Fibroblast of skin of right biceps (primary cell): Measurements from ENCODE around the gene AGRN.
"Not testable (repeated sequence)": the region's sequence is repeated elsewhere in the genome, so short reads cannot be mapped to it uniquely, and the experiment has no call there.

Source experiments
- DNase-seq: peaks from one replicate; pipeline ENCODE4 v3.0.0-alpha.2; 2013

AGRN gene

DNA sequence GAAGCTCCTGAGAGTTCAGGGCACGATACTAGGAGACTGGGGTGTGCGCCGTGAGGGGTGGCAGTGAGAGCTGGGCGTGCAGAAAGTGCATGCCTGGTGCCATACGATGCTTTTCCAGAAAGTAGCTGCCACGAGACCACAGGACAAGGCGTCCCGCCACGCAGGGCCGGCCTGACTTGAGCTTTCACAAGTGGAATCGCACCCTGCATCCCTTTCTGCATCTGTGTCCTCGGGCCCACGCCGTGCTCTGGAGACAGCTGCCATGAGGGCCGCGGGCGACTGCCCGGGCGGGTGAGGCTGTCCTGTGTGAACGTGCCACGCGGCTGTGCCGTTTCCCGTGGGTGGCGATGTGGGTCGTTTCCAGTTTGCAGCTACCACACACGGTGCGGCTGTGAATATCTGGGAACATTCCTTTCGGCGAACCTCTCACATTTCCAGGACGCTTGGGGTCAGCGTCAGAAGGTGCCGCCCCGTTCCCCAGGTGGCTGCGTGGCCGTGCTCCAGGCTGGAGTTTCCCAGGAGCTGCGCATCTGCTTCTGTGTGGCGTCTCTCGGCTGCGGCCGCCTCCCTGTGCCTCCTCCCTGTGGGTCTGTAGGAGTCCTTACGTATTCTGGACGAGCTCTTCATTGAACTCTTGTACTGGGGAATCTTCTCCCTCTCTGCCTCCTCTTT, 37.0 kb upstream of the AGRN start:
- no peak for DNase-seq

GRCh38 chr1:983798-984475, 36.0 kb upstream of the AGRN start:
- peak; percentile 17 for DNase-seq

- DNase-seq: no peak
Measured at GRCh38 chr1:984476-984814, 35.5 kb upstream of the AGRN start.

DNA sequence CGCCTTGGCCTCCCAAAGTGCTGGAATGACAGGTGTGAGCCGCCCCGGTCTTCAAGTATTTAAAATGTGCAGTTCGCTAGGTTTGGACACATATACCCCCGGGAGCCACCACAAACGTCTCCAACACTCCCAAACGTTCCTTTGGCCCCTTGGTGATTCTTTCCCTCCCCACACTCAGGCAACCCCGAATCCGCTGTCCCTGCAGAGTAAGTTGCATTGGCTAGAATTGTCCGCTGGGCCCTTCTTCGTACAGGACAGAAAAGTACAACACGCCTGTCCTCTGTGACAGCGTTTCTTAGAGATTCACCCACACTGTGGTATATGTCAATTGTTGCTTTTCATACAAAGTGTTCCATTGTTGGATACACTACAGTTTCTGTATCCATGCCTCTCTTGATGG, 34.8 kb upstream of the AGRN start:
- DNase-seq: no peak

DNA sequence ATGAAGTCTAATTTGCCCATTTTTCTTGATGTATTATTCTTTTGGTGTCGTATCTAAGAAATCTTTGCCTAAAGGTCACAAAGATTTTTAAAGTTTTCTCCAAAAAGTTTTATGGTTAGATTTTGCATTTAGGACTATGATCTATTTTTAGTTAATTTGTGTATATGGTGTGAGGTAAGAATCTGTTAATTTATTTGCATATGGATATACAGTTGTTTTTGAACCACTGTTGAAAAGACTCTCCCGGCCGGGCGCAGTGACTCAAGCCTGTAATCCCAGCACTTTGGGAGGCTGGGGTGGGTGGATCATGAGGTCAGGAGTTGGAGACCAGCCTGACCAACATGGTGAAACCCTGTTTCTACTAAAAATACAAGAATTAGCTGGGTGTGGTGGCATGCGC, 31.9 kb upstream of the AGRN start:
- DNase-seq: not testable (repeated sequence)

GRCh38 chr1:991275-991674, 28.6 kb upstream of the AGRN start:
- not testable (repeated sequence) for DNase-seq

DNA sequence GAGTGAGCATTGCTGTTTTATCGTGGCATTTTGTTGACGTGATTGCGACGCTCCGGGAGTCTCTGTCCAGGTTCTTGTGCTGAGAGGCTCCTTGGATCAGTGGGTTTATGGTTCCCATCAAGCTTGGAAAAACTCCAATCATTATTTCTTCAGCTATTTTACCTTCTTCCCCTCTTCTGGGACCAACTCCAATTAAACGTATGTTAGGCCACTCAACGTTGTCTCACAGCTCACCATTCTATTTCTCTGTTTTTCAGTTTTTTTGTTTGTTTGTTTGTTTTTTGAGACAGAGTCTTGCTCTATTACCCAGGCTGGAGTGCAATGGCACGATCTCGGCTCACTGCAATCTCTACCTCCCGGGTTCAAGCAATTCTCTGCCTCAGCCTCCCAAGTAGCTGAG, 28.0 kb upstream of the AGRN start:
- no peak for DNase-seq

GRCh38 chr1:992362-992761, 27.6 kb upstream of the AGRN start:
- no peak for DNase-seq

DNA sequence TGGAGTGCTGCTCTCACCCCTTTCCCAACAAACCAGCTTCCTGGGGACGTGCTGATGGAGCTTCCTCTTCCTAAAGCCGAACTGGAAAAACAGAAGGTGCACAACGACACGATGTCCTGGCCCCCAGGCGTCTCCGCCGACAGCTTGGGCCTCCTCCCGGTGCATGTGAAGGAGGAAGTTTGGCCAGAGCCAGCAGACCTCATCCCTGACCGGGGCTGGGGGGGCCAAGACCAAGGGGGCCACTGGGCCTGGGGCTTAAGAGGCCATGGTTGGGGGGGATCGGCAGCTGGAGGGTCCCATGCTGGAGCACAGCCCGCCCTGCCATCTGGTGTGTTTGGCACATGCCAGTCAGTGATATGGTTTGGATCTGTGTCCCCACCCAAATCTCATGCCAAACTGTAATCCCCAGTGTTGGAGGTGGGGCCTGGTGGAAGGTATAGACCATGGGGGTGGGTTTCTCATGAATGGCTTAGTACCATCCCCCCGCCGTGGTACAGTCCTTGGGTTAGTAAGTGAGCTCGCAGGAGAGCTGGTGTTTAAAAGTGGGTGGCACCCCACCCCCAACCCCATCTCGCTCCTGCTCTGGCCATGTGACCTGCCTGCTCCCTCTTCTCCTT, 26.4 kb upstream of the AGRN start:
- DNase-seq: no peak

- DNase-seq: not testable (repeated sequence)
Measured at GRCh38 chr1:994546-994945, 25.4 kb upstream of the AGRN start.

GRCh38 chr1:995665-996633, 24.0 kb upstream of the AGRN start:
- DNase-seq: no peak

- DNase-seq: no peak
Measured at GRCh38 chr1:996851-997712, 22.8 kb upstream of the AGRN start.

DNA sequence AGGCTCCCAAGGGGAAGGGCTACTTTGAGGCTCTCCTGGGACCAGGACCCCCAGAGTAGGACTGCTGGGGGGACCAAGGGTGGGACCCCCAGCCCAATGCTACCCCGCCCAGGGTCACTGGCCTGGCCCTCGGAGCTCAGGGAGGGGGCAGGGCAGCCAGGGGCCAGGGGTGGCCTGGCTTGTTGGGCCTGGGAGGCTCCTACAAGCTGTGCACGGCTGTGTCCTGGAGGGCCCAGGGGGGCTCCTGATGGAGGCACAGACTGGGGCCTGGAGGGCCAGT, 22.3 kb upstream of the AGRN start:
- DNase-seq: no peak

DNA sequence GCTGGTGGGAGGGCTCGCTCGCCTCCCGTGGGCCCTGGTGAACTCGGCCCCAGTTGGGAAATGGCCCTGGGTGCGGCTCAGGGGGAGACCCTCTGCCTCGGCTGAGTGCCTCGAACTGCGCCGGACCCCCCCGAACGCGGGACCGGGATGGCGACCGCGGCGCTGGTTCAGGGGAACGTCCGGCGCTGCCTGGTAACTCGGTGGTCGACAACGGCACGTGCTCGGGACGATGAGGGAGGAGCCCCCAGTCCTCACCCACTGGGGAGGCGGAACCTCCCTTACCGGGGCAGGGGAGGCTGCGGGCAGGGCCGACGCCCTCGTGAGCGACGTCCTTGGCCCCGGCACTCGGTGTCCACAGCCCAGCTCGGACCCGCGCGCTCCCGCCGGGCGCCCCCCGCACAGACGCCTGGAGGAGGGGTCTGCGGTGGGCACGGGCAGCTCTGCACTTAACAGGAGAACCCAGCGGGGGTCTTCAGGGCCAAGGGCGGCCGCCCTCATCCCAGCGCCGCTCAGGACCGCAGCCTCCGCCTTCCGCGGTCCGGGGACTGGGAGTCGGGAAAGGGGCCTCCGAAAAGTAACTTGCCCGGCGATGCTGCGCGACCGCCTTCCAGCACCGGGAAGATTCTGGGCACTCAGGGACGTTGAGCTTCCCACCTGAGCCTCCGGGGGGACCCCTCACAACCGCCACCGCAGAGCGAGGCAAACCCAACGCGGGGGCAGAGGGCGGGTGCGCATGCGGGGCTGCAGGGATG, 21.8 kb upstream of the AGRN start:
- DNase-seq: no peak

- no peak for DNase-seq
Measured at GRCh38 chr1:998745-998994, 21.2 kb upstream of the AGRN start.

DNA sequence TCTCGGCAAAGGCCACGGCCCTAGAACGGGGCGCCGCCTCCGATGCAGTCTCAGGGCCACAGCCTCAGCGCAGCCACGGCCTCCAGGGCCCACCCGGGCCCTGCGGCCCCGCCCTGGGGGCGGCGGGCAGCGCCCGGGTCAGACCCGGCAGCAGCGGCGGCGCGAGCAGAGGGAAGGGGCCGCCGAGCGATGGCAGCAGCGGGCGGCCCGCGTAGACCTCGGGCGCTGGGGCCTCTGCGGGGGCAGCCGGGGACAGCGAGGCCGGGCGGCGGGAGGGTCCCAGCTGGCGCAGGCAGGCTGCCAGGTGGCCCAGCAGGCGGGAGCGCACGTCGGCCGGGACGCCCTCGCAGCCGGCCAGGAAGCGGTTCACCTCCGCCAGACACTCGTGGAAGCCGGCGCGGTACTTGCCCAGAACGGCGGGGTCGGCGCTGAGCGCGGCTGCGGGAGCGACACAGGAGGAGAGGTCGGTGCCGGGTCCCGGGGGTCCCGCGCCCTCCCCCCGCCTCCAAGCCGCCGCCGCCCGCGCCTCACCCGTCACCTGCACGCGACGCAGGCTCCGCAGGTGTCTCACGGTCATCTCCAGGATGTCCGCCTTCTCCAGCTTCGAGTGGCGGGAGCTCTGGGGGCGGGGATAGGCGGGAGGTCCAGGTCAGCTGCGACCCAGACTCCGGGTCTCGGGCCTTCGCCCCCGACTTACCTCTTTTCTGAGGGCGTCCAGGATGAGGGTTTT, 20.8 kb upstream of the AGRN start:
- DNase-seq: peak; percentile 32

- peak; percentile 94 for DNase-seq
Measured at GRCh38 chr1:999725-1000356, 20.1 kb upstream of the AGRN start, which contains the start of gene HES4. Gene HES4 (minus strand): TSS chr1:1000097. CDS start chr1:999973, 124 bp downstream.

DNA sequence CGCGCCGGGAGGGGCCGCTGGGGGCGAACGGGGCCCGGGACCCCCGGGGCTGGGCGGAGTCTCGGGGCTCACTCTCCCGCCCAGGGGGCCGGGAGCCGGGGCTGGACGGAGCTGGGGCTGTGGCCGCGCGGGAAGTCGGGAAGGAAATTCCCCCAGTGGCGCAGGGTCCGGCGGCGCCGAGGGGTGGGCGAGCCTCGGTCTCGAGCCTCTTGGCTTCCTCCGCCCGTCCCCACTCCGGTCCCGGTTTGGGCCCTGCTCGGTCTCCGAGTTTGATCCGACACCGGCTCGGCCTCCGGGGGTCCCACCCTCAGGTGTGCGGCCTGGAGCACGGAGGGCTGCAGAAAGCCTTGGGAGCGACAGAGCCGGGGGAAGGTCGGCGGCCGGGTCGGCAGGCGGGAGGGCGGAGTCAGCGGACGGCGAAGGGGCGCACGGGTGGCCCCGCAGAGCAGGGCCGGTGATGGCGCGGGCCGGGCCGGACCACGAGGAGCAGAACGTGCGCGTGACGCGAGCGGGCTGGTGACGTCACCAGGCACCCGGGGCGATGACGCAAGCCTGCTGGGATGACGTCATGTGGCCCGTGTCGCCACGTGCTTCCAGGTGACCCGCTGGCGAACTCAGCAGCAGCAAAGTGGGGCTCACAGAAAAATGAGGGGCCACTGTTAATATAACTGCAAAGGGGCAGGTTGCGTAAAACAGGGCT, 19.4 kb upstream of the AGRN start:
- peak; percentile 83 for DNase-seq

GRCh38 chr1:1001057-1001783, 18.7 kb upstream of the AGRN start:
- no peak for DNase-seq
